Motor neuron (in vitro differentiated cells): ENCODE measurements around the gene SNX3. TPM values are rescaled to one million over a fixed set of nuclear protein-coding genes. Genes with fewer than 3 reads are reported as not detected.
A peak's percentile ranks its signal among the peaks of the same experiment; 100 is the strongest.

Experiments
- ATAC-seq, 8 experiments: fragments of 200-7000 bp; cut with Tn5 transposase; replicated peaks in 6 of 8; 2 replicates each; pipeline ENCODE4 v1.8.0; 2021; ENCODE audit warnings: mild to moderate bottlenecking in 8 of 8, moderate library complexity in 8 of 8
- H3K27ac ChIP-seq, 2 donors: fragments of 250-450 bp; sonication (Bioruptor Pico); 2 replicates each; pipeline ENCODE4 v1.9.0; 2021; ENCODE audit warnings: antibody characterized with exemption in 2 of 2, mild to moderate bottlenecking in 2 of 2, moderate library complexity in 1 of 2
- H3K4me1 ChIP-seq, 2 donors: fragments of 250-450 bp; sonication (Bioruptor Pico); replicated peaks in 1 of 2; 2 replicates each; pipeline ENCODE4 v1.6.1; 2021; ENCODE audit warnings: antibody characterized with exemption in 2 of 2, mild to moderate bottlenecking in 2 of 2, moderate library complexity in 1 of 2
- H3K4me3 ChIP-seq, 5 donors: fragments of 250-450 bp; sonication (Bioruptor Pico); 2 replicates each; pipeline ENCODE4 v1.9.0; 2021; ENCODE audit warnings: antibody characterized with exemption in 5 of 5, mild to moderate bottlenecking in 5 of 5, moderate library complexity in 4 of 5
- WGBS, 10 experiments: fragments of 450-650 bp; shearing (Covaris generic); methylation state at CpG; one replicate each; pipeline ENCODE4 v1.0.0; 2022; 5-methylcytosine and 5-hydroxymethylcytosine counted together
- in situ Hi-C, 9 experiments: fragments of 400-800 bp; cut with MboI; loops; one replicate each; pipeline ENCODE4 v1.15.0; 2021; ENCODE audit warnings: low sequenced_read_pairs in 9 of 9, low pct_unique_long_range_greater_than_20kb in 2 of 9; ENCODE audit not compliant: unreplicated experiment in 9 of 9
- total RNA-seq, 8 experiments: library from RNA; unstranded; fragments of 300-600 nt; gene quantifications; 2 replicates each; pipeline versions ENCODE4 v1.2.3 to v1.2.4, GENCODE V29; 2022

Gene SNX3
- total RNA-seq, 8 experiments from 2014 or later = 51.3 to 227 (median 103) TPM

DNA sequence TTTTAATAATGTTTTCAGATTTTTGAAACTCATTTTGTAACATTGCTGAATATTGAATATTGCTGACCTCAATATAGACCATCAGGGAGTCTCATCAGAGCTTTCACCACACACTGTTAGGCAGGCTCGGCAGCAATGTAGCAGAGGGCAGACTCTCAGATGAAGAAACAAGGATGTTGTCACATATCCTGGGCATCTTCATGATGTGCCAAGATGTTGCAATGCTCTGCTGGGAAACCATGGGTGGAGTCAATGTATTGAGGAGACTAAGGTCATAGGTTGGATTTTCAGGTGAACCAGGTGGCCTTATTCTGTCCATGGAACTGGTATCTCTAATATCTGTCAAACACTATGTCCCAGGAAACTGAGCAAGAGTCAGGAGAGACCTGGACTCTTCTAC lies 67.7 kb downstream of the SNX3 start:
- WGBS, 10 experiments = 73 to 100% (median 100%) methylated on average over 1 of the region's 1 CpG; no CpG with 5 or more reads in 3 of the 10 experiments
- H3K27ac ChIP-seq = no peak overlapping the region
- in situ Hi-C loops = no loop called here
- H3K4me1 ChIP-seq = peaks cover 9 to 10% of the 10 kb centered on the region in 2 donors
- H3K4me3 ChIP-seq = no peak overlapping the region
- no peak for ATAC-seq

DNA sequence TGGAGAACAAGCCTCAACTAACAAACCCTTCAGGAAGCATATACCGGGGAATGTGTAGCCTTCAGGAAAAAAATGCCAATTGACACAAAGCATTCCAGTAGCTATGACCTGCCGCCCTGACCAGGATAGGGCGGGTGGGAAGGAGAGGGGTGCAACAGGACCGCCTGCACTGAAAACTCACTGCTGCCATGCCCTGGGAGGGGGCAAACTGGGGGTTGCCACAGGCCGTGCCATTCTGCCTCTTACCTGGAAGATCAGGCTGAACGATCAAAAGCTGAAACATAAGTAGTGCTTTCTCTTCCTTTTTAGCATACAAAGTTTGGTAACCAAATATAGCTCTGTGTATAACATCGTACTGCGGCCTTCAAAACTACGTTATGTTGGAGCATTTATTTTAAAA lies 73.3 kb downstream of the SNX3 start:
- Histone ChIP-seq H3K4me1 (no peaks in the 10 kb centered on the region), H3K4me3 (no peak overlapping the region), H3K27ac (no peak overlapping the region)
- ATAC-seq = no peak
- WGBS, 10 experiments = 69 to 100% (median 89%) methylated on average over 1 to 7 of the region's 9 CpGs
- in situ Hi-C loops = no loop called here

GRCh38 chr6:108186226-108186625 lies 74.6 kb downstream of the SNX3 start:
- no peak overlapping the region for H3K4me3 ChIP-seq
- no peaks in the 10 kb centered on the region for H3K4me1 ChIP-seq
- WGBS, 10 experiments = 0 to 100% (median 40%) methylated on average over 1 to 2 of the region's 2 CpGs; no CpG with 5 or more reads in 5 of the 10 experiments
- in situ Hi-C loops = no loop called here
- no peak for ATAC-seq
- no peak overlapping the region for H3K27ac ChIP-seq

- in situ Hi-C loops = no loop called here
- no peak for ATAC-seq
- H3K27ac ChIP-seq = no peak overlapping the region
- H3K4me3 ChIP-seq = no peak overlapping the region
- 10 to 95% (median 65%) methylated on average over 2 to 6 of the region's 6 CpGs; no CpG with 5 or more reads in 2 of the 10 experiments for WGBS, 10 experiments
- H3K4me1 ChIP-seq = peaks cover 10 to 18% of the 10 kb centered on the region in 2 donors
These were observed 80.1 kb downstream of the SNX3 start for GRCh38 chr6:108180776-108181175.

DNA sequence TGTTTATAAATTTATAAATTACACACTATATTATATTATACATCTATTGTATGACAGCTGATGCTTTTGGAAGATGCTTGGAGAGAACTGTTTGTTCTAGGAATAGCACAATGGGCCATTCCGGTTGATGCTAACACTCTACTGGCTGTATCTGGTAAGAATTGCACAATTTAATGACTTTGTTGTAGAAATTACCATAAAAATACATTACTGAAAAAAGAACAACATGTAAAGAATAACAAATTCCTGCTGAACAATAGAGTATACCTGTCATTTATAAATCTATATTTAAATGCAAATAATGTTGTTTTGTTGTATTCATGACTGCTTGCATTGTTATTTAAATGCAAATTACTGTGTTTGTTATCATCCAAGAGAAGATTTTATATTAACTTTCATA lies 80.6 kb downstream of the SNX3 start:
- in situ Hi-C loops = no loop called here
- Histone ChIP-seq H3K4me1 (peaks cover 13 to 18% of the 10 kb centered on the region in 2 donors), H3K27ac (no peak overlapping the region), H3K4me3 (no peak overlapping the region)
- 14 to 80% (median 37%) methylated on average over 1 of the region's 1 CpG; no CpG with 5 or more reads in 2 of the 10 experiments for WGBS, 10 experiments
- ATAC-seq = peak in 1 of 8 experiments; percentile 25

- in situ Hi-C loops = no loop called here
- Histone ChIP-seq H3K4me1 (peaks cover 16 to 18% of the 10 kb centered on the region in 2 donors), H3K4me3 (no peak overlapping the region), H3K27ac (no peak overlapping the region)
- WGBS, 10 experiments = 0 to 48% (median 19%) methylated on average over 1 to 4 of the region's 4 CpGs; no CpG with 5 or more reads in 2 of the 10 experiments
- ATAC-seq = peak in 4 of 8 experiments; percentile 39 to 59 (median 50)
These were observed 81.1 kb downstream of the SNX3 start for GRCh38 chr6:108179741-108180140.

- in situ Hi-C loops = no loop called here
- Histone ChIP-seq H3K4me1 (peaks cover 16 to 18% of the 10 kb centered on the region in 2 donors), H3K4me3 (peak overlapping the region in 1 of 5 donors; percentile 5), H3K27ac (no peak overlapping the region)
- 11 to 80% (median 24%) methylated on average over 1 to 26 of the region's 46 CpGs; no CpG with 5 or more reads in 2 of the 10 experiments for WGBS, 10 experiments
- peak in 5 of 8 experiments; percentile 7 to 38 (median 14) for ATAC-seq
These were observed 84.4 kb downstream of the SNX3 start for GRCh38 chr6:108176281-108177089.

DNA sequence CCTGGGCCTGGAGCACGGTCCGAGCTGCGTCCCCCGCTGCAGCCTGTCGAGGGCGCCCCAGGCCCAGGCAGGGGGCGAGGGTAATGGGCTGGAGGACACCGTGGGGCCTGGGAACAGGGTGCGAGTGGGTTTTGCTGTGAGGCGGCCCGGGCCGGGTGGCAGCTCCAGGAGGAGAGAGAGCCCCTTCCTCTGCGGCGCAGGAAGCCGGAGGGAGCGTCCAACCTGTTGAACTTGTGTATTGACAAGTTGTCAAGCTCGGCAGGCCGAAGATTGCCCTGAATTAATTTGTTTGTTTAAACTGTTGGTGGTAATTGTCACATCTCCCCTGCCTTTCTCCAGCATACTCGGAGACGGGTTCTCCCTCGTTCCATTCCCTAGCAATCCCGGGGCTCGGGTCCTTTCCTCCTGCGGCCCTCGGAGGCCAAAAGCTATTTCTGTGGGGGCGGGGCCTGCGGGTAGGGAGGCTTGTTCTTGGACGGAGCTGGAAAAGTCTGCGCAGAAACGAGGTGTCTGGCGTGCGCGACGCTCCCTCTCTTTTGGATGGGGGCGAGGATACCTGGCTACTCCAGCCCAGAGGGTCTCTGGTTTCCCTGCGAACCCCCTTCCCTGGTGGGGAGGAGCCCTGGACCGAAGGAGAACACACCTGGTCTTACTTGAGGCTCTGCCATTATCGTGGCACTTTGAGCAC lies 85.1 kb downstream of the SNX3 start:
- Histone ChIP-seq H3K27ac (no peak overlapping the region), H3K4me3 (peak overlapping the region in 3 of 5 donors; percentile 10 to 18 (median 13)), H3K4me1 (peaks cover 16 to 25% of the 10 kb centered on the region in 2 donors)
- peak in 7 of 8 experiments; percentile 27 to 80 (median 69) for ATAC-seq
- WGBS, 10 experiments = 0 to 40% (median 6%) methylated on average over 1 to 19 of the region's 38 CpGs; no CpG with 5 or more reads in 4 of the 10 experiments
- in situ Hi-C loops = no loop called here

- 0 to 61% (median 10%) methylated on average over 1 to 16 of the region's 22 CpGs; no CpG with 5 or more reads in 2 of the 10 experiments for WGBS, 10 experiments
- in situ Hi-C loops = no loop called here
- no peak for ATAC-seq
- peaks cover 16 to 19% of the 10 kb centered on the region in 2 donors for H3K4me1 ChIP-seq
- no peak overlapping the region for H3K27ac ChIP-seq
- peak overlapping the region in 3 of 5 donors; percentile 10 to 18 (median 13) for H3K4me3 ChIP-seq
These were observed 85.7 kb downstream of the SNX3 start for GRCh38 chr6:108175176-108175591.

DNA sequence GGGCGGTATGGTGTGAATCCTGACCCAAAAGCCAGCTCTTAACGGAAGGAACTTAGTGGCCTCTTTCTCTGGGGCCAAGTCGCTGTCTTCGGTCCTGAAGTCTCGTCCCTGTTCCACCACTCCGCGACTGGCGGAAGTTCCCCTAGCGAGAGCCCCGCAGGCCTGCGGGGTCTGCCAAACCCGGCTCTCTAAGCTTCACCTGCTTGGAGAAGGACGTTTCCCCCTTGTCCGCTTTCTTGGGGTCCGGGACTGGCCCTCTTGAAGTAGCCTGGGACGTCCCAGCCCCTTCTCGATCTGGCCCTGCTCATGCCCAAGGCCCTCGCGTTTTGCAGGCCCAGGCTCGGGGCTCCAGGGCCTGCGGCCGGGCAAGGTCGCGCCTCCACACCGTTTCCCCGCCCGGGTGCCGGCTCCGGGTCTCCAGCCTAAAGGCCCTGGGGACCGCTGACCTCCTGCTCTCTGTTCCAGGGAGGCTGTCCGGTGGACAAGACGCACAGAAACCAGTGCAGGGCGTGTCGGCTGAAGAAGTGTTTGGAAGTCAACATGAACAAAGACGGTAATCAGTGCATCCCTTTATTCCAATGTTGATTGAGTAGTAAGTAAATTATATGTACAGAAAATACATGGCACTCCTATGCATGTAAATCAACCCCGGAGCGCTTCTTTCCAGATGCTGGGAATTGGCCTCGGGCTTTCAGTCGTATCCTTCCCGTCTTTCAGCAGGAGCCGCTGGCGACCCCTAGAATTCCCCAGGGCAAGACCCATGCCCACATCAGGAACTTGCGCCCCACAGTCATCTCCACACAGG lies 86.3 kb downstream of the SNX3 start:
- WGBS, 10 experiments = 18 to 53% (median 28%) methylated on average over 2 to 19 of the region's 43 CpGs; no CpG with 5 or more reads in 3 of the 10 experiments
- no peak overlapping the region for H3K27ac ChIP-seq
- peaks cover 13% of the 10 kb centered on the region in 2 donors for H3K4me1 ChIP-seq
- in situ Hi-C loops = no loop called here
- no peak overlapping the region for H3K4me3 ChIP-seq
- peak in 2 of 8 experiments; percentile 26 to 67 for ATAC-seq

DNA sequence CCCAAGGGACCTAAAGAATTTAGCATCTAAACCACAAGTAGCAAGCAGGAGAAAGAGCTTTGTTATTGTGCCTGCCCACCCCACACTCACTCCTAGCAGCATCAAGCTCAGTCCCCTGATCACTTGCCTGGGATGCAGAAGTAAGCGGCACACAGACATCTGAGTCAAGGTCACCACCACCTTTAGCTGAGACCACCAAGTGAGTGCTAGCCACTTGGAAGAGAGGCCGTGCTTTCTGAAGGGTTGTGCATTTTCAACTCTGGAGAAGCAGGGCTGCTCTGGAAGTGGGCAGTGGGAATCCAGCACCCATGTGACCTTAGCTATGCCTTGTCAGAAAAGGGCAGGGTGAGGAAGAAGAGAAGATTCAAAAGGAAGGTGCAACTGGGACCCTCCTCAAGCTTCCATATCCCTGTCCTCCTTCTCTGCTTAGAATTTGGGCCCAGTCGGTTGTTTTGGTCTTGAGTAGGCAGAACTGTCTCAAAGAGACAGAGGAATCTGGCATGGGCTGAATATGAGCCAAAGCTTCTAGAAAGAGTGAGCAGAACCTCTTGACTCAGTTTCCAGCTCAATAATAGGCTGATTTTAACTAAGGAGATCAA lies 88.8 kb downstream of the SNX3 start:
- WGBS, 10 experiments = 44 to 88% (median 70%) methylated on average over 1 to 2 of the region's 3 CpGs; no CpG with 5 or more reads in 6 of the 10 experiments
- H3K4me1 ChIP-seq = peaks cover 11 to 13% of the 10 kb centered on the region in 2 donors
- H3K4me3 ChIP-seq = no peak overlapping the region
- no peak overlapping the region for H3K27ac ChIP-seq
- no peak for ATAC-seq
- in situ Hi-C loops = no loop called here

DNA sequence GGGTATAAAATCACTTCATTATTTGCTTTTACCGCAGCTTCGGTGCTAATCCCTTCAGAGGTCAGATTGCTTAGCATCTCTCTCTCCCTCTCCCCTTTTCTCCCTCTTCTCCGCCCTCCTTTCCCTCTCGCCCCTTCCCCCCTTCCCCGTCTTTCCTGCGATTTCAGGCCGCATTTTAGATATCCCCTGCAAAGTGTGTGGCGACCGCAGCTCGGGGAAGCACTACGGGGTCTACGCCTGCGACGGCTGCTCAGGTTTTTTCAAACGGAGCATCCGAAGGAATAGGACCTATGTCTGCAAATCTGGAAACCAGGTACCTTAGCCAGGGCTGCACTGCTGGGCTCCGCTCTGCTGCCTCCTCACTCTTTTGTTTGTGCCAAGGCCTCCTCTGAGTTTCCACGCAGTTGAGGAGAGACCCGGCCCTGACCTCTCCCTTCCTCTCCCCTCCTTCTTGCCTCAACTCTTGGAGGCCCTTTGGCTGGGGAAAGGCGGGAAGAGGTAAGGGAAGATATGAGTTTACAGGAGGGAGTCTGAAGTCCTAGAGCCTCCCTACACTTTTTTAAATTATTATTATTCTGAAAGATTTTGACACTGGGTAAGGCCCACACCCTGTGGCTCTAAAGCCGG lies 89.4 kb downstream of the SNX3 start:
- in situ Hi-C loops = no loop called here
- Histone ChIP-seq H3K4me3 (no peak overlapping the region), H3K4me1 (peaks cover 13 to 14% of the 10 kb centered on the region in 2 donors), H3K27ac (no peak overlapping the region)
- WGBS, 10 experiments = 15 to 60% (median 43%) methylated on average over 1 to 7 of the region's 21 CpGs; no CpG with 5 or more reads in 4 of the 10 experiments
- ATAC-seq = no peak
